Measurements from ENCODE around the gene FOXN3. TPM values are rescaled to one million over a fixed set of nuclear protein-coding genes. Genes with fewer than 3 reads are reported as not detected.

FOXN3 gene
- total RNA-seq, 4 donors from 2014 or later = 27.4 to 91.4 (median 39.2) TPM

DNA sequence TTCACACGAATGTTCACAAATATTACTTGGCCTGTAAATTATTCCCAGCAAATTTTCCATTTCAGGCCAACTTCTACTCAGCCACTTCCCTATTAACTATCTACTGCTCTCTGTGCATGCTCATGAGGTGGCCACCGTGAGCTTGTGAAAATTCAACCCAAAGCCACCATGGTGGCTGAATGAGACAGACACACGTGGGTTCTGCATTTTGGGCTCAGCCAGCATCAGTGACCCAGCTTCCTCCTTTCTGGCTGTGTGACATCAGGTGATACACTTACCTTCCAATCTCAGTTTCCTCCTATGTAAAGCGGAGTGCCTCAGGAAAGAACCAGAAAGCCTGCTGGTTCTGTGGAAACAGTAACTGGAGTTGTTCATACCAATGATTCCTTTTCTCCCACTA is 175.8 kb downstream of the FOXN3 start:
- Histone ChIP-seq H3K4me1 (peaks cover 0 to 86% (median 30%) of the 10 kb centered on the region in 3 donors), H3K9me3 (no peaks in the 10 kb centered on the region), H3K4me3 (no peak overlapping the region), H3K27ac (no peak overlapping the region), H3K36me3 (no peaks in the 10 kb centered on the region), H3K27me3 (no peaks in the 10 kb centered on the region)
- TF ChIP-seq POLR2A (IDR thresholded peaks at IDR 0.05) = no peak
- TF ChIP-seq, protein P1, sequence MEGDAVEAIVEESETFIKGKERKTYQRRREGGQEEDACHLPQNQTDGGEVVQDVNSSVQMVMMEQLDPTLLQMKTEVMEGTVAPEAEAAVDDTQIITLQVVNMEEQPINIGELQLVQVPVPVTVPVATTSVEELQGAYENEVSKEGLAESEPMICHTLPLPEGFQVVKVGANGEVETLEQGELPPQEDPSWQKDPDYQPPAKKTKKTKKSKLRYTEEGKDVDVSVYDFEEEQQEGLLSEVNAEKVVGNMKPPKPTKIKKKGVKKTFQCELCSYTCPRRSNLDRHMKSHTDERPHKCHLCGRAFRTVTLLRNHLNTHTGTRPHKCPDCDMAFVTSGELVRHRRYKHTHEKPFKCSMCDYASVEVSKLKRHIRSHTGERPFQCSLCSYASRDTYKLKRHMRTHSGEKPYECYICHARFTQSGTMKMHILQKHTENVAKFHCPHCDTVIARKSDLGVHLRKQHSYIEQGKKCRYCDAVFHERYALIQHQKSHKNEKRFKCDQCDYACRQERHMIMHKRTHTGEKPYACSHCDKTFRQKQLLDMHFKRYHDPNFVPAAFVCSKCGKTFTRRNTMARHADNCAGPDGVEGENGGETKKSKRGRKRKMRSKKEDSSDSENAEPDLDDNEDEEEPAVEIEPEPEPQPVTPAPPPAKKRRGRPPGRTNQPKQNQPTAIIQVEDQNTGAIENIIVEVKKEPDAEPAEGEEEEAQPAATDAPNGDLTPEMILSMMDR (IDR thresholded peaks at IDR 0.05) = no peak
- intact Hi-C loops (cut with DNase I) = no loop called here
- DNase-seq = no peak
- WGBS, 2 donors = 83 to 86% methylated on average over 3 to 4 of the region's 4 CpGs

DNA sequence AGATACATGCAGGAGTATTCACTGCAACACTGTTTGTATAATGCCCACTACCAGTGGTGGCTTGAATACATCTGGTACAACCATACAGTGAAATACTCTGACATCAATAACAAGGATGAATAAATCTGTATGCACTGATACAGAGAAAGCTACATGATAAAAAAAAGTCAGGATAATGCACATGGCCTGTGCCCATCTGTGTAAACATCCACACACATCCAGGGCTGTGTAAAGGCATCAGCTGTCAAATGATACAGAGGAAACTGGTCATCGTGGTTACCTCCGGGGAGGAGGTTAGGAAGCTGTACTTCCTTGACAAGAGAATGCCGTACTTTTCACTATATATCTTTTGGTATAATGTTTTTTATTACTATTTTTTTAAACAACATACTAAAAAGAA is 176.6 kb downstream of the FOXN3 start:
- intact Hi-C loops (cut with DNase I) = no loop called here
- Histone ChIP-seq H3K36me3 (no peaks in the 10 kb centered on the region), H3K4me3 (no peak overlapping the region), H3K4me1 (peaks cover 0 to 86% (median 27%) of the 10 kb centered on the region in 3 donors), H3K27ac (no peak overlapping the region), H3K9me3 (no peaks in the 10 kb centered on the region), H3K27me3 (no peaks in the 10 kb centered on the region)
- no peak for DNase-seq
- 60 to 73% methylated on average over 3 of the region's 3 CpGs for WGBS, 2 donors
- TF ChIP-seq, protein P1 (IDR thresholded peaks at IDR 0.05) = no peak
- no peak for TF ChIP-seq POLR2A (IDR thresholded peaks at IDR 0.05)

DNA sequence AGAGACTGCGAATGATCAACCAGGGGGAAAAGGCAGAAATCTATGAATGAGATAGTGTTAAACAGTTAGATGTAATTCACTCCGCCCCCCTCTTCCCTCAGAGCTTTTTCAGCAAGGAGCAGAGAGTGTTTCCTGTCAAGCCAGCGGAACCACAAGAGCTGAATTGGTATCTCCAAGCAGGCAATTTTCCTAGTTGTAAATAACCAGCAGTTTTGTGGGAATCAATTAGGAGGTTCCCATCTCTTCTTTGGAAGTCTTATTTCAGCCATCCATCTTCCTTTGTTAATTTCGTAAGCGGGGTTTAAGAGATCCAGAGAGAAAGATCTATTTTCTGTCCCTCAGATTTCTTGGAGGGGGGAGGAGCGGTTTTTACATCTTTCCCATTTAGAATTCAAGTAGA is 178.0 kb downstream of the FOXN3 start:
- Histone ChIP-seq H3K9me3 (no peaks in the 10 kb centered on the region), H3K36me3 (no peaks in the 10 kb centered on the region), H3K27ac (no peak overlapping the region), H3K27me3 (no peaks in the 10 kb centered on the region), H3K4me1 (peaks cover 0 to 78% (median 23%) of the 10 kb centered on the region in 3 donors), H3K4me3 (no peak overlapping the region)
- no peak for DNase-seq
- intact Hi-C loops (cut with DNase I) = no loop called here
- WGBS, 2 donors = 93% methylated on average over 6 of the region's 6 CpGs
- TF ChIP-seq, protein P1 (IDR thresholded peaks at IDR 0.05) = no peak
- TF ChIP-seq POLR2A (IDR thresholded peaks at IDR 0.05) = no peak

DNA sequence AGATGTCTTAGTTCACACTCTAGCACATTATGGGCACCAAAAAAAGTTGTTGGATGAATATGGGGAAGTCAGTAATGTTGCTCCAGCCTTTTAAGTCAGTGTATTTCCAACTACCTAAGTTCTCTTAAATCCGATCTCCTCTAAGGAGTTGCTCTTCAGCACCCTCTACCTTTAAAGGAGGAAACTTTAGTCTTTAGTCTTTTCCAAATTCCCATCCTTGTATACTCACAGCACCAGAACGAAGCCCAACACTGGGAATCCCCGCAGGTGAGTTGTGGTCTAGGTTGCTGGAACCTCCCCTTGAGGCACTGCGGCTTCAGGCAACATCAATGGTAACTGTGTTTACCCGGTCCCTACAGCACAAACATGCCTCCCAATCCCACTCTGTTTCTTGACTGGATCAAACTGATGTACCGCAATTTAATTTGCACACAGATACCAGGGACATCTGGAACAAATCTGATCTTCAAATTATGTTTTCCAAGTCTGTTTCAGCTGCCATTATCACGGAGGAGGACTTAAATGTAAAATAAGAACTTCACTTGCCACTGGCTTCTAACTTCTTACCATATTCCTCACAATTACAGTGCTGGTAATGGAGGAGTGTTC is 179.0 kb downstream of the FOXN3 start:
- 58 to 65% methylated on average over 7 of the region's 7 CpGs for WGBS, 2 donors
- H3K36me3 ChIP-seq = no peaks in the 10 kb centered on the region
- TF ChIP-seq, protein P1 (IDR thresholded peaks at IDR 0.05) = peak in 4 of 6 experiments; percentile 14 to 51 (median 38)
- TF ChIP-seq POLR2A (IDR thresholded peaks at IDR 0.05) = no peak
- H3K4me1 ChIP-seq = peaks cover 0 to 78% (median 16%) of the 10 kb centered on the region in 3 donors
- H3K4me3 ChIP-seq = no peak overlapping the region
- no peak for DNase-seq
- H3K27me3 ChIP-seq = no peaks in the 10 kb centered on the region
- no peak overlapping the region for H3K27ac ChIP-seq
- H3K9me3 ChIP-seq = no peaks in the 10 kb centered on the region
- intact Hi-C loops (cut with DNase I) = no loop called here

DNA sequence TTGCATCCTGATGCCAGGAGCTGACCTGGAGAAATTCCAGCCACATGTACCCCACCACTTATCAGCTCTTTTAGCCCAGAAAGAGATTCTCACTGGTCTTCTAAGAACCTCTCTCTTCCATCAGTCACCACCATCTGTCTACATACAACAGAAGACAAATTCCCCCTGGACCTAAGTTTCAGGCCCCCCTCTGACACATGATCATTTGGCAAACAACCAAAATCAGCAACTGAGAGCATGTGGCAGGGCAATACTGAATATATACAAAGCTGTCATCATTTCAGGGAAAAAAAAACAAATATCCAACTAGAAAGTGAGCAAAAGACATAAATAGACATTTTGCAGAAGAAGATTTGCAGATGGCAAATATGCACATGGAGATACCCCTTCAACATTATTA is 180.2 kb downstream of the FOXN3 start:
- intact Hi-C loops (cut with DNase I) = no loop called here
- DNase-seq = no peak

More for the DNA sequence above, 180.2 kb downstream of the FOXN3 start:
- H3K27me3 ChIP-seq = no peaks in the 10 kb centered on the region
- H3K27ac ChIP-seq = no peak overlapping the region
- no peaks in the 10 kb centered on the region for H3K9me3 ChIP-seq
- no peak overlapping the region for H3K4me3 ChIP-seq
- H3K4me1 ChIP-seq = peaks cover 0 to 78% (median 12%) of the 10 kb centered on the region in 3 donors
- no peaks in the 10 kb centered on the region for H3K36me3 ChIP-seq
- TF ChIP-seq, protein P1 (IDR thresholded peaks at IDR 0.05) = no peak
- no peak for TF ChIP-seq POLR2A (IDR thresholded peaks at IDR 0.05)
